ENCODE data around the gene GZMM. TPM values are rescaled to one million over a fixed set of nuclear protein-coding genes. Genes with fewer than 3 reads are reported as not detected.

The GZMM gene
- total and polyA plus RNA-seq, 7 donors, result 0.49 to 11.2 TPM; not detected in 5

DNA sequence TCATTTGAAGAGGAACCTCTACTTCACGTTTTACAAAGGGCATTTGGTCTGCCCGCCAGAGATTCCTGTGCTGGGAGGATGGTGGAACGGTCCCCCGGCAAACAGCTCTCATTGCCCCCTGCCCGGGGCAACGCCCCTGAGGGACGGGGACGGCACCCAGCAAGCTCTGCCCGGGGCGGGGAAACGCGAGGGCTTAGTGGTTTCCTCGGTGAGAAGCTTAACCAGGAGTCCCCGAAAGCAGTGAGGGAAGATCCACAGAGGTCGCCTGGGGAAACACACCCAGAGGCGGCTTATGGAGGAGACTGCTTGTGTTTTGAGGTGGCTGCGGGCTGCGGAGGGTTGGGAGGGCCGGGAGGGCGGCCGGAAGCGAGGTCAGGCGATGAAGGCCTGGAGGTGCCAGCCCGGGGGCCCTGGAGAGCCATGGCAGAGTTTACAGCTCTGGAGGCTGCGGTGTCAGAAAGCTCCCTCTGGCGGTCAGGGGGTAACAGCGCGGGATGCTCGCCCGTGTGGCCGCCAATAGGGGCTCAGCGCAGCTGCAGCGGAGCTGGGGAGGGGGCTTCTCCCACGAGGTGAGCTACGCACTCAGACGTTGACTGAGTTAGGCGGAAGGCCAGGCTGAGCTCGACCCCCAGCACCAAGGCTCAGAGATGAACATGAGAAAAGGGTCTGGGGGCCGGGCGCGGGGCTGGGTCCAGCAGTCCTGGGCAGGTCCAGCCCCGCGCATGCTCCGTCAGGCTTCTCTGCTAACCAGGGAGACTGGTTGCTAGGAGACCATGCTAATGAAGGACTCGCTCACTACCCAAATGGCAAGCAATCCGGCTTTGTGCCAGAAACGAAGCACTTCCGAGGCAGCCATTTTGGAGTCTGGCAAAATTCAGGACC lies 37.2 kb upstream of the GZMM start:
- 4 to 7% methylated on average over 48 of the region's 48 CpGs for WGBS, 2 donors
- TF ChIP-seq POLR2A (IDR thresholded peaks at IDR 0.05) (no peak), EP300 (IDR thresholded peaks at IDR 0.05) (no peak), POLR2AphosphoS5 (IDR thresholded peaks at IDR 0.05) (peak in 1 of 4 donors; percentile 62)
- TF ChIP-seq, protein P1, sequence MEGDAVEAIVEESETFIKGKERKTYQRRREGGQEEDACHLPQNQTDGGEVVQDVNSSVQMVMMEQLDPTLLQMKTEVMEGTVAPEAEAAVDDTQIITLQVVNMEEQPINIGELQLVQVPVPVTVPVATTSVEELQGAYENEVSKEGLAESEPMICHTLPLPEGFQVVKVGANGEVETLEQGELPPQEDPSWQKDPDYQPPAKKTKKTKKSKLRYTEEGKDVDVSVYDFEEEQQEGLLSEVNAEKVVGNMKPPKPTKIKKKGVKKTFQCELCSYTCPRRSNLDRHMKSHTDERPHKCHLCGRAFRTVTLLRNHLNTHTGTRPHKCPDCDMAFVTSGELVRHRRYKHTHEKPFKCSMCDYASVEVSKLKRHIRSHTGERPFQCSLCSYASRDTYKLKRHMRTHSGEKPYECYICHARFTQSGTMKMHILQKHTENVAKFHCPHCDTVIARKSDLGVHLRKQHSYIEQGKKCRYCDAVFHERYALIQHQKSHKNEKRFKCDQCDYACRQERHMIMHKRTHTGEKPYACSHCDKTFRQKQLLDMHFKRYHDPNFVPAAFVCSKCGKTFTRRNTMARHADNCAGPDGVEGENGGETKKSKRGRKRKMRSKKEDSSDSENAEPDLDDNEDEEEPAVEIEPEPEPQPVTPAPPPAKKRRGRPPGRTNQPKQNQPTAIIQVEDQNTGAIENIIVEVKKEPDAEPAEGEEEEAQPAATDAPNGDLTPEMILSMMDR (IDR thresholded peaks at IDR 0.05), result peak; percentile 96 to 100 (median 99)
- Histone ChIP-seq H3K4me1 (peaks cover 0 to 34% (median 31%) of the 10 kb centered on the region in 4 donors), H3K36me3 (peaks cover 0 to 11% (median 0%) of the 10 kb centered on the region in 4 donors), H3K27ac (peak overlapping the region; percentile 88 to 98 (median 96)), H3K9me3 (no peaks in the 10 kb centered on the region), H3K27me3 (no peaks in the 10 kb centered on the region), H3K4me3 (peak overlapping the region; percentile 82 to 100 (median 98))
- peak; percentile 100 for DNase-seq
- intact Hi-C loops (cut with DNase I), result loop anchor here (1.0 to 2.0 kb wide), 3 partner anchors 17 to 46 kb away; partner anchors contain the start of genes CDC34 and SHC2

GRCh38 chr19:507286-508203 lies 36.3 kb upstream of the GZMM start, which contains the start of gene TPGS1:
Gene TPGS1 (plus strand): TSS chr19:507497. CDS start chr19:507507, 10 bp downstream.
- H3K27me3 ChIP-seq, result no peaks in the 10 kb centered on the region
- peaks cover 0 to 11% (median 0%) of the 10 kb centered on the region in 4 donors for H3K36me3 ChIP-seq
- H3K9me3 ChIP-seq, result no peaks in the 10 kb centered on the region
- peaks cover 0 to 35% (median 32%) of the 10 kb centered on the region in 4 donors for H3K4me1 ChIP-seq
- peak; percentile 86 for DNase-seq
- WGBS, 2 donors, result 1% methylated on average over 81 of the region's 81 CpGs
- TF ChIP-seq, protein P1 (IDR thresholded peaks at IDR 0.05), result peak in 2 of 4 experiments; percentile 10 to 14
- TF ChIP-seq POLR2AphosphoS5 (IDR thresholded peaks at IDR 0.05) (peak; percentile 24 to 66 (median 50)), POLR2A (IDR thresholded peaks at IDR 0.05) (peak in 1 of 2 donors; percentile 24), EP300 (IDR thresholded peaks at IDR 0.05) (peak in 1 of 4 donors; percentile 5)
- H3K27ac ChIP-seq, result peak within 1 kb of the TSS; percentile 88 to 98 (median 96)
- intact Hi-C loops (cut with DNase I), result loop anchor here (2.0 kb wide), 2 partner anchors 23 to 47 kb away; partner anchors contain the start of genes CDC34 and SHC2
- H3K4me3 ChIP-seq, result peak within 1 kb of the TSS; percentile 82 to 100 (median 98)

DNA sequence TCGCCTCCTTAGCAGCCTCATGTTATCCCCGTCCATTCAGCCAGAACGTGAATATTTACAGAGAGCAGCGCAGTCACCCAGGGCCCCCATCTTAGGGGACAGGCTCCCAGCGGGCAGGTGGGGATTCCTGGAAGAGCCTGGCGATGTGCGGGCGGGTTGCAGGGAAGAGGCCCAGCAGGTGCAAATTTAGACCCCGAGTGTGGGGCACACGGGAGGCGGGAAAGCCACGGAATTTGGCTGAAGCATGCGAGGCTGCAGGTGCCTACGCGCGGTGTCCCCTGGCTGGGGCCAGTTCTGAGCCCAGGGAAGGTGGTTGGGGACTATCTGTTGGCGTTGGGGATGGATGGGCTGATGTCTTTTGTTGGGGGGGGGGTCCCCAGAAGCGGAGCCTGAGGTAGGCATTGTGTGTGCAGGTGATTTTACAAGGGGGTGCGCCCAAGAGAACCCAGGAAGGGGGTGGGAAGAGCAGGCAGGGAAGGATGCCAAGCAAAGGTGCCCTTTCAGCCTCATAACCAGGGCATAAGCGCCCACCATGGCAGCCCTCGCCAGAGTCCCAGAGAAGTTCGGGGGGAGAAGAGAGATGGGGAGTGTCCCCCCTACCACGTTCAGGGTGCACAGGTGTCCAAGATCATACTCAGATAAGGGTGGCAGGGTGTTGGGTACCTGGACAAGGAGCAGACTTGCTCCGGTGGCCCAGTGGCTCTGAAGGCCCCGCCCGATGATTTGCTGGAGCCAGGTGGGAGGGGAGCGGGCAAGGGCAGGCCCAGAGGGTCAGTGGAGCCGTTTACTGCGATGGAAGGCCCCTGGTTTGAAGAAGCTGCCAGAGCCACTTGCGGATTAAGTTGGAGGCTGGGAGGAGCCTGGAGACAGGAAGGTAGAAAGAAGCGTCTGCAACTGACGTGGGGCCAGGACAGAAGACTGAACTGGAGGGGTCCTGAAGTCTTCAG lies 35.4 kb upstream of the GZMM start:
- 51 to 61% methylated on average over 32 of the region's 32 CpGs for WGBS, 2 donors
- H3K36me3 ChIP-seq, result peaks cover 0 to 11% (median 0%) of the 10 kb centered on the region in 4 donors
- no peaks in the 10 kb centered on the region for H3K27me3 ChIP-seq
- peak overlapping the region; percentile 82 to 100 (median 98) for H3K4me3 ChIP-seq
- TF ChIP-seq, protein P1 (IDR thresholded peaks at IDR 0.05), result no peak
- DNase-seq, result peak; percentile 66
- H3K4me1 ChIP-seq, result peaks cover 0 to 42% (median 35%) of the 10 kb centered on the region in 4 donors
- H3K27ac ChIP-seq, result peak overlapping the region in 2 of 4 donors; percentile 88 to 98
- no peaks in the 10 kb centered on the region for H3K9me3 ChIP-seq
- intact Hi-C loops (cut with DNase I), result no loop called here
